Right lobe of liver (tissue), 6 donors: ENCODE data around the gene PFKFB4. TPM values are rescaled to one million over a fixed set of nuclear protein-coding genes. Genes with fewer than 3 reads are reported as not detected.
A peak's percentile ranks its signal among the peaks of the same experiment; 100 is the strongest.

Experiments
- ATAC-seq, 4 donors: fragments of 200-7000 bp; cut with Tn5 transposase; one replicate each; pipeline ENCODE4 v1.9.1; 2020; ENCODE audit warnings: mild to moderate bottlenecking in 4 of 4, moderate library complexity in 4 of 4
- DNase-seq, 3 donors: peaks; one replicate each; pipeline ENCODE4 v3.0.0-alpha.2; 2020
- H3K27ac ChIP-seq, 3 donors: fragments of 200-600 bp; one replicate each; pipeline ENCODE4 v1.8.0; 2022
- H3K27me3 ChIP-seq, 2 donors: fragments of 200-600 bp; one replicate each; pipeline ENCODE4 v1.8.0; 2022
- H3K36me3 ChIP-seq, 4 donors: fragments of 200-600 bp; sonication (generic) in 1 of 4; one replicate each; pipeline versions ENCODE4 v1.5.1 to v1.8.0; 2017 to 2022; ENCODE audit warnings: control low read depth in 1 of 4
- H3K4me1 ChIP-seq, 4 donors: fragments of 200-600 bp; sonication (generic) in 1 of 4; one replicate each; pipeline versions ENCODE4 v1.5.1 to v1.8.0; 2017 to 2022; ENCODE audit warnings: control low read depth in 1 of 4
- H3K4me3 ChIP-seq, 3 donors: fragments of 200-600 bp; one replicate each; pipeline ENCODE4 v1.8.0; 2022
- H3K9me3 ChIP-seq, 4 donors: fragments of 200-600 bp; sonication (generic) in 1 of 4; one replicate each; pipeline versions ENCODE4 v1.5.1 to v1.8.0; 2017 to 2022; ENCODE audit warnings: control low read depth in 1 of 4
- CTCF ChIP-seq, 4 donors: fragments of 200-600 bp in 3 of 4; fragments of 450-650 bp in 1 of 4; IDR thresholded peaks; one replicate each; pipeline versions ENCODE4 v1.5.1 to v1.8.0; 2016 to 2022; ENCODE audit warnings: antibody characterized with exemption in 4 of 4, mild to moderate bottlenecking in 2 of 4
- POLR2A ChIP-seq: fragments of 450-650 bp; IDR thresholded peaks from one replicate; pipeline ENCODE4 v1.6.1; 2017; ENCODE audit warnings: antibody characterized with exemption, mild to moderate bottlenecking
- WGBS: methylation state at CpG from one replicate; pipeline ENCODE4 v1.1.6; 2018; ENCODE audit warnings: low coverage, low lambda C conversion rate; ENCODE audit not compliant: insufficient coverage; ENCODE audit errors: missing lambda C conversion rate; 5-methylcytosine and 5-hydroxymethylcytosine counted together
- intact Hi-C, 2 donors: fragments of 100-400 bp; cut with DNase I; formaldehyde crosslinking; loops; one replicate each; pipeline versions ENCODE4 v1.11.2 to v1.14.1; 2022
- total RNA-seq, 6 experiments: library from RNA; depleted of rRNA in 2 of 6; stranded (reverse); fragments of >200 nt in 2 of 6; fragmentation: NEBNext Ultra II Directional in 3 of 6; extraction: Animal tissue kit (Norgen Biotek cat#: 25700) in 3 of 6; gene quantifications; one replicate each; pipeline versions ENCODE4 v1.1.0 to v1.2.4, GENCODE V29; 2016 to 2023
- donor health status: DM: no; HTN: yes; CAD: no.
- donor health status: DM: no; HTN: no; CAD: no.
- donor health status: DM: no; HTN: no; CAD: no.
- donor health status: DM: no; HTN: yes; CAD: no.
- donor health status: DM: no; HTN: yes; CAD: no.

Gene PFKFB4
- total RNA-seq, 6 experiments from 2014 or later, result 0.59 to 10.8 (median 1.4) TPM

GRCh38 chr3:48548729-48549705 is 7.6 kb downstream of the PFKFB4 start:
- intact Hi-C loops, result no loop called here
- Histone ChIP-seq H3K4me1 (peaks cover 0 to 3% (median 0%) of the 10 kb centered on the region in 4 donors), H3K27ac (no peak overlapping the region), H3K27me3 (no peaks in the 10 kb centered on the region), H3K4me3 (no peak overlapping the region), H3K36me3 (no peaks in the 10 kb centered on the region), H3K9me3 (no peaks in the 10 kb centered on the region)
- 0% methylated on average over 2 of the region's 10 CpGs for WGBS
- TF ChIP-seq POLR2A, result no peak
- peak; percentile 91 to 97 (median 94) for TF ChIP-seq CTCF (IDR thresholded peaks at IDR 0.05)
- ATAC-seq (peak; percentile 92 to 97 (median 96)), DNase-seq (peak; percentile 83 to 86 (median 85))

GRCh38 chr3:48548126-48548525 is 8.5 kb downstream of the PFKFB4 start:
- ATAC-seq (no peak), DNase-seq (no peak)
- Histone ChIP-seq H3K4me1 (peaks cover 0 to 3% (median 0%) of the 10 kb centered on the region in 4 donors), H3K36me3 (no peaks in the 10 kb centered on the region), H3K9me3 (no peaks in the 10 kb centered on the region), H3K27me3 (no peaks in the 10 kb centered on the region), H3K27ac (no peak overlapping the region), H3K4me3 (no peak overlapping the region)
- TF ChIP-seq POLR2A, result no peak
- TF ChIP-seq CTCF (IDR thresholded peaks at IDR 0.05), result no peak
- 71% methylated on average over 5 of the region's 5 CpGs for WGBS
- intact Hi-C loops, result no loop called here

- intact Hi-C loops, result no loop called here
- WGBS, result 61% methylated on average over 3 of the region's 4 CpGs
- ATAC-seq, result no peak
- H3K36me3 ChIP-seq, result no peaks in the 10 kb centered on the region
- H3K27me3 ChIP-seq, result no peaks in the 10 kb centered on the region
- H3K4me1 ChIP-seq, result peaks cover 0 to 3% (median 0%) of the 10 kb centered on the region in 4 donors
- TF ChIP-seq CTCF (IDR thresholded peaks at IDR 0.05) (no peak), POLR2A (no peak)
- peak in 1 of 3 donors; percentile 45 for DNase-seq
- no peak overlapping the region for H3K4me3 ChIP-seq
- no peaks in the 10 kb centered on the region for H3K9me3 ChIP-seq
- no peak overlapping the region for H3K27ac ChIP-seq
Observed at GRCh38 chr3:48546203-48546829, 10.3 kb downstream of the PFKFB4 start.

DNA sequence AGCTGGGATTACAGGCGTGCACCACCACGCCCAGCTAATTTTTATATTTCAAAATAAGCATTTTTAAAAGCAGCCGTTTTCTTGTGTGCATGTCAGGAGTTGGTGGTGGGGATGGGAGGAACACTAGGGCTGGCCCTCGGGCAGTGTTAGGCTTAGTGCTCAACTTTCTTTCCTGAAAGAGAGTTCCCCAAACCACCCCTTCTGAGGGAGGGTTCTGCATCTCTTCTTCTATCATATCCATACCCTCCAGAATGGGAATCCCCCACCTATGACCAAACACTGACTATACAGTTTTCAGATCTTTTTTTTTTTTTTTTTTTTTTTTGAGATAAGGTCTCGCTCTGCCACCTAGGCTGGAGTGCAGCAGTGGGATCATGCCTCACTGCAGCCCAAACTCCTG is 12.5 kb downstream of the PFKFB4 start:
- ATAC-seq, result no peak
- intact Hi-C loops, result no loop called here
- H3K36me3 ChIP-seq, result no peaks in the 10 kb centered on the region
- DNase-seq, result no peak
- H3K27ac ChIP-seq, result no peak overlapping the region
- 65% methylated on average over 5 of the region's 5 CpGs for WGBS
- no peaks in the 10 kb centered on the region for H3K27me3 ChIP-seq
- H3K4me1 ChIP-seq, result peaks cover 0 to 3% (median 0%) of the 10 kb centered on the region in 4 donors
- no peak overlapping the region for H3K4me3 ChIP-seq
- H3K9me3 ChIP-seq, result no peaks in the 10 kb centered on the region
- TF ChIP-seq CTCF (IDR thresholded peaks at IDR 0.05) (no peak), POLR2A (no peak)
